Measurements from ENCODE around the gene LIN7C. TPM values are rescaled to one million over a fixed set of nuclear protein-coding genes. Genes with fewer than 3 reads are reported as not detected.

Gene LIN7C
- total and polyA plus RNA-seq, 2 of the 8 experiments (the other 6 are each of a cell fraction or from before 2014, with no cell fraction given) = 10.5 to 42.7 TPM

- no peak for TF ChIP-seq RAD21 (IDR thresholded peaks at IDR 0.05 in 1 of 2, conservative IDR thresholded peaks at IDR 0.05 in 1 of 2; ENCODE audit: low read depth in 2 of 2, low read length in 2 of 2)
- no peak for TF ChIP-seq EP300 (IDR thresholded peaks at IDR 0.05; ENCODE audit: borderline replicate concordance in 1 of 2, low read depth in 2 of 2, low read length in 2 of 2)
- TF ChIP-seq NRF1 (IDR thresholded peaks at IDR 0.05; ENCODE audit: low read depth, low read length) = no peak
- TF ChIP-seq TEAD4 (IDR thresholded peaks at IDR 0.05; ENCODE audit: low read depth, low read length) = no peak
- TF ChIP-seq ZNF274 (IDR thresholded peaks at IDR 0.05; ENCODE audit: borderline replicate concordance, extremely low read depth, low read length) = no peak
Observed at GRCh38 chr11:27520226-27520625, 13.7 kb upstream of the LIN7C start (continued).
